ENCODE results near the gene RBM20. TPM values are rescaled to one million over a fixed set of nuclear protein-coding genes. Genes with fewer than 3 reads are reported as not detected.
A peak's percentile ranks its signal among the peaks of the same experiment; 100 is the strongest.

RBM20 gene
- total and polyA plus RNA-seq, 2 experiments from 2014 or later: 3.7 to 4.0 TPM

DNA sequence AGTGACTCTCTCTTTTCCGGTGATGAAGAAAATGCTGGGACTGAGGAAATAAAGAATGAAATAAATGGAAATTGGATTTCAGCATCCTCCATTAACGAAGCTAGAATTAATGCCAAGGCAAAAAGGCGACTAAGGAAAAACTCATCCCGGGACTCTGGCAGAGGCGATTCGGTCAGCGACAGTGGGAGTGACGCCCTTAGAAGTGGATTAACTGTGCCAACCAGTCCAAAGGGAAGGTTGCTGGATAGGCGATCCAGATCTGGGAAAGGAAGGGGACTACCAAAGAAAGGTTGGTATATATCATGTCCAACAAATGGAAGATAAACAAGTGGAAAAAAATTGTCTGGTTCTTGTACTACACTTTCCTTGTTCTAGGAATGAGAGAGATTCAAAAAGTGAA, 237.1 kb downstream of the RBM20 start:
- Histone ChIP-seq H3K9me3 (ENCODE audit: low read depth) (no peaks in the 10 kb centered on the region), H3K4me1 (ENCODE audit: insufficient read depth) (peaks cover 13% of the 10 kb centered on the region), H4K20me1 (ENCODE audit: insufficient read depth, poor library complexity, severe bottlenecking) (peaks cover 30% of the 10 kb centered on the region), H3K4me3 (no peak overlapping the region), H3K4me2 (peak overlapping the region; percentile 47), H3K27me3 (no peaks in the 10 kb centered on the region), H3K27ac (peak overlapping the region; percentile 8), H2AFZ (no peak overlapping the region), H3K36me3 (replicated peaks; ENCODE audit: insufficient read depth, low read depth) (no peaks in the 10 kb centered on the region), H3K79me2 (peaks cover 92% of the 10 kb centered on the region), H3K9me2 (replicated peaks; ENCODE audit: insufficient read depth) (no peaks in the 10 kb centered on the region)
- DNase-seq (ENCODE audit: low spot score): no peak
- no peak for TF ChIP-seq EZH2phosphoT487 (IDR thresholded peaks at IDR 0.05; ENCODE audit: low read depth, severe bottlenecking, unreplicated experiment)
- 95% methylated on average over 9 of the region's 9 CpGs for WGBS (ENCODE audit: low lambda C conversion rate, missing lambda C conversion rate)

GRCh38 chr10:110881905-110882304, 237.8 kb downstream of the RBM20 start:
- H3K4me2 ChIP-seq: peak overlapping the region; percentile 47
- H3K27ac ChIP-seq: peak overlapping the region; percentile 8
- no peak for TF ChIP-seq EZH2 (IDR thresholded peaks at IDR 0.05; ENCODE audit: borderline replicate concordance)
- TF ChIP-seq CTCF (IDR thresholded peaks at IDR 0.05; ENCODE audit: poor library complexity): no peak
- TF ChIP-seq EZH2phosphoT487 (IDR thresholded peaks at IDR 0.05; ENCODE audit: low read depth, severe bottlenecking, unreplicated experiment): no peak
- H3K9me2 ChIP-seq (replicated peaks; ENCODE audit: insufficient read depth): no peaks in the 10 kb centered on the region
- H3K9me3 ChIP-seq (ENCODE audit: low read depth): no peaks in the 10 kb centered on the region
- H4K20me1 ChIP-seq (ENCODE audit: insufficient read depth, poor library complexity, severe bottlenecking): peaks cover 24% of the 10 kb centered on the region
- peaks cover 90% of the 10 kb centered on the region for H3K79me2 ChIP-seq
- H3K4me3 ChIP-seq: no peak overlapping the region
- DNase-seq (ENCODE audit: low spot score): no peak
- H3K36me3 ChIP-seq (replicated peaks; ENCODE audit: insufficient read depth, low read depth): no peaks in the 10 kb centered on the region
- peaks cover 10% of the 10 kb centered on the region for H3K4me1 ChIP-seq (ENCODE audit: insufficient read depth)
- no peak overlapping the region for H2AFZ ChIP-seq
- WGBS (ENCODE audit: low lambda C conversion rate, missing lambda C conversion rate): 79% methylated on average over 4 of the region's 4 CpGs
- H3K27me3 ChIP-seq: no peaks in the 10 kb centered on the region

DNA sequence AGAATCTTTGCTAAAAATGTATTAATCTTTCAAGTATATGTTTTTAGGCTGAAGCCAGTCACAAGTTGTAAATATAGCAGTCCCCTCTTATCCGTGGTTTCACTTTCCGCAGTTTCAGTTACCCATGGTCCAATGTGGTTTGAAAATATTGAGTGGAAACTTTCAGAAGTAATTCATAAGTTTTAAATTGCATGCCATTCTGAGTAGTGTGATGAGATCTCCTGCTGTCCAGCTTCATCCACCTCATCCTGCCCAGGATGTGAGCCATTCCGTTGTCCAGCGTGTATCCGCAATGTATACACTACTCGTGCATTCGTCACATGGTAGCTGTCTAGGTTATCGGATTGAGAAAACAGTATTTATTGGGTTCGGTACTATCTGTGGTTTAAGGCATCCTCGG, 239.8 kb downstream of the RBM20 start:
- H3K27ac ChIP-seq: no peak overlapping the region
- H3K4me2 ChIP-seq: peak overlapping the region; percentile 8
- DNase-seq (ENCODE audit: low spot score): no peak
- H4K20me1 ChIP-seq (ENCODE audit: insufficient read depth, poor library complexity, severe bottlenecking): peaks cover 11% of the 10 kb centered on the region
- H3K36me3 ChIP-seq (replicated peaks; ENCODE audit: insufficient read depth, low read depth): no peaks in the 10 kb centered on the region
- WGBS (ENCODE audit: low lambda C conversion rate, missing lambda C conversion rate): 89% methylated on average over 10 of the region's 10 CpGs
- H3K9me3 ChIP-seq (ENCODE audit: low read depth): no peaks in the 10 kb centered on the region
- peaks cover 6% of the 10 kb centered on the region for H3K4me1 ChIP-seq (ENCODE audit: insufficient read depth)
- no peaks in the 10 kb centered on the region for H3K27me3 ChIP-seq
- no peak overlapping the region for H2AFZ ChIP-seq
- no peaks in the 10 kb centered on the region for H3K9me2 ChIP-seq (replicated peaks; ENCODE audit: insufficient read depth)
- H3K4me3 ChIP-seq: no peak overlapping the region
- no peak for TF ChIP-seq CTCF (IDR thresholded peaks at IDR 0.05; ENCODE audit: poor library complexity)
- no peak for TF ChIP-seq EZH2phosphoT487 (IDR thresholded peaks at IDR 0.05; ENCODE audit: low read depth, severe bottlenecking, unreplicated experiment)
- H3K79me2 ChIP-seq: peaks cover 81% of the 10 kb centered on the region

DNA sequence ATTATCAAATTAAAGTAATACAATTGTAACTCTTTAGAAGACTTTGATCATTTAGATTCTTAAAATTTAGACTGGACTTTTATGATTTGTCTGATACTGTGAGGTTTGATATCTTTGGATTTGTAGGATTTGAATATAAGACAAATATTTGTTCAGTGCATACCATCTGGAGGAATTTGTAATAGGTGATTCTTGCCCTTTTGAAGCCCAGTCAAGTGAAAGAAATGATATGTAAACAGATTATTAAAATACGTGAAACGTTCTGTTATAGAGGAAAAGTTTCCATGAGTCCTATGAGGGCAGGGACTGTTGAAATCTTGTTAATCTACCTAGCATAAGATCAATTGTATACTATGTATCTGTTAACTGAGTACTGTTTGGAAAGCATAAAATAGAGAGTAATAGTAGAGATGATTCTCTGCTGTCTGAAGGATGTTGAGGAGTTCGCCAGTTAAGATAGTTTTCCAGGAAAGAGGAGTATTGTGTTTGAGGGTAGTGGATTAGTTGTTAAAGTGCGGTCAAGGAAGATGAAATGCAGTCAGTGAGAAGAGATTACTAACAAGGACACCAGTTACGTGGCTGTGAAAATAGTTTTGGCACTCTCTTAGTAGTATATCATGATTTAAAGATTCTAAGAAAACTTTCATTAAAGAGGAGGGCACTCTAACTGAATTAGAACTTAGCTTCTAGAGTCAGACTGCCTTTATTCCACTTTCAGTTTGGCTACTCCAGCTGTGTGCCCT, 242.0 kb downstream of the RBM20 start:
- H3K27ac ChIP-seq: peak overlapping the region; percentile 52
- H2AFZ ChIP-seq: no peak overlapping the region
- no peaks in the 10 kb centered on the region for H3K9me2 ChIP-seq (replicated peaks; ENCODE audit: insufficient read depth)
- no peaks in the 10 kb centered on the region for H3K27me3 ChIP-seq
- H3K9me3 ChIP-seq (ENCODE audit: low read depth): no peaks in the 10 kb centered on the region
- WGBS (ENCODE audit: low lambda C conversion rate, missing lambda C conversion rate): 59% methylated on average over 5 of the region's 5 CpGs
- no peaks in the 10 kb centered on the region for H3K4me1 ChIP-seq (ENCODE audit: insufficient read depth)
- no peak for DNase-seq (ENCODE audit: low spot score)
- H3K79me2 ChIP-seq: peaks cover 70% of the 10 kb centered on the region
- no peak for TF ChIP-seq EZH2 (IDR thresholded peaks at IDR 0.05; ENCODE audit: borderline replicate concordance)
- no peak for TF ChIP-seq CTCF (IDR thresholded peaks at IDR 0.05; ENCODE audit: poor library complexity)
- TF ChIP-seq EZH2phosphoT487 (IDR thresholded peaks at IDR 0.05; ENCODE audit: low read depth, severe bottlenecking, unreplicated experiment): no peak
- peak overlapping the region; percentile 2 for H3K4me2 ChIP-seq
- H4K20me1 ChIP-seq (ENCODE audit: insufficient read depth, poor library complexity, severe bottlenecking): peaks cover 16% of the 10 kb centered on the region
- H3K36me3 ChIP-seq (replicated peaks; ENCODE audit: insufficient read depth, low read depth): no peaks in the 10 kb centered on the region
- no peak overlapping the region for H3K4me3 ChIP-seq

All from hepatocyte (in vitro differentiated cells).